ENCODE results near the gene CTPS1. TPM values are rescaled to one million over a fixed set of nuclear protein-coding genes. Genes with fewer than 3 reads are reported as not detected.
A peak's percentile ranks its signal among the peaks of the same experiment; 100 is the strongest.

CTPS1 gene
- total RNA-seq, 1 donor from 2014 or later = 23.5 TPM

GRCh38 chr1:40958210-40958609, 21.3 kb upstream of the CTPS1 start:
- intact Hi-C loops (cut with DNase I) = no loop called here
- DNase-seq (ENCODE audit: low spot score) (no peak), ATAC-seq (no peak)

- ATAC-seq (no peak), DNase-seq (ENCODE audit: low spot score) (no peak)
- intact Hi-C loops (cut with DNase I) = no loop called here
Measured at GRCh38 chr1:40965531-40965930, 14.0 kb upstream of the CTPS1 start.

GRCh38 chr1:40966417-40966816, 13.1 kb upstream of the CTPS1 start:
- no peak for DNase-seq (ENCODE audit: low spot score)

GRCh38 chr1:40969445-40969844, 10.1 kb upstream of the CTPS1 start:
- no peak for DNase-seq (ENCODE audit: low spot score)
- intact Hi-C loops (cut with DNase I) = no loop called here
- no peak for ATAC-seq

More at GRCh38 chr1:40966417-40966816, 13.1 kb upstream of the CTPS1 start:
- ATAC-seq = no peak
- intact Hi-C loops (cut with DNase I) = no loop called here

- intact Hi-C loops (cut with DNase I) = no loop called here
- ATAC-seq (no peak), DNase-seq (ENCODE audit: low spot score) (no peak)
Measured at GRCh38 chr1:40971966-40972365, 7.5 kb upstream of the CTPS1 start.

- intact Hi-C loops (cut with DNase I) = no loop called here
- no peak for DNase-seq (ENCODE audit: low spot score)
- no peak for ATAC-seq
Measured at GRCh38 chr1:40973912-40974311, 5.6 kb upstream of the CTPS1 start.

GRCh38 chr1:40974945-40975344, 4.6 kb upstream of the CTPS1 start:
- ATAC-seq (no peak), DNase-seq (ENCODE audit: low spot score) (no peak)
- intact Hi-C loops (cut with DNase I) = no loop called here

- DNase-seq (ENCODE audit: low spot score) = no peak
- no peak for ATAC-seq
Measured at GRCh38 chr1:40976952-40977690, 2.4 kb upstream of the CTPS1 start.

GRCh38 chr1:40977716-40978115, 1.8 kb upstream of the CTPS1 start:
- ATAC-seq = no peak

More at GRCh38 chr1:40976952-40977690, 2.4 kb upstream of the CTPS1 start:
- intact Hi-C loops (cut with DNase I) = no loop called here

GRCh38 chr1:40978886-40979240, 633 bp upstream of the CTPS1 start:
- no peak for DNase-seq (ENCODE audit: low spot score)
- intact Hi-C loops (cut with DNase I) = no loop called here
- no peak for ATAC-seq

More at GRCh38 chr1:40977716-40978115, 1.8 kb upstream of the CTPS1 start:
- DNase-seq (ENCODE audit: low spot score) = no peak
- intact Hi-C loops (cut with DNase I) = no loop called here

- no peak for ATAC-seq
- intact Hi-C loops (cut with DNase I) = no loop called here
- DNase-seq (ENCODE audit: low spot score) = no peak
Measured at GRCh38 chr1:40980068-40980452, 564 bp downstream of the CTPS1 start.

- DNase-seq (ENCODE audit: low spot score) = peak; percentile 64
- no peak for ATAC-seq
- intact Hi-C loops (cut with DNase I) = no loop called here
Measured at GRCh38 chr1:40980453-40981121, 1.1 kb downstream of the CTPS1 start.

- ATAC-seq (no peak), DNase-seq (ENCODE audit: low spot score) (no peak)
- intact Hi-C loops (cut with DNase I) = no loop called here
Measured at GRCh38 chr1:40981691-40982448, 2.4 kb downstream of the CTPS1 start.

- intact Hi-C loops (cut with DNase I) = no loop called here
- no peak for DNase-seq (ENCODE audit: low spot score)
- no peak for ATAC-seq
Measured at GRCh38 chr1:40982721-40983120, 3.2 kb downstream of the CTPS1 start.

GRCh38 chr1:40983286-40983685, 3.8 kb downstream of the CTPS1 start:
- no peak for ATAC-seq
- intact Hi-C loops (cut with DNase I) = no loop called here

GRCh38 chr1:40984066-40984465, 4.6 kb downstream of the CTPS1 start:
- DNase-seq (ENCODE audit: low spot score) (no peak), ATAC-seq (no peak)
- intact Hi-C loops (cut with DNase I) = no loop called here

More at GRCh38 chr1:40983286-40983685, 3.8 kb downstream of the CTPS1 start:
- no peak for DNase-seq (ENCODE audit: low spot score)

- DNase-seq (ENCODE audit: low spot score) (no peak), ATAC-seq (no peak)
- intact Hi-C loops (cut with DNase I) = no loop called here
Measured at GRCh38 chr1:40984531-40984930, 5.0 kb downstream of the CTPS1 start.

- no peak for ATAC-seq
- intact Hi-C loops (cut with DNase I) = no loop called here
- no peak for DNase-seq (ENCODE audit: low spot score)
Measured at GRCh38 chr1:40985161-40985560, 5.7 kb downstream of the CTPS1 start.

- ATAC-seq = no peak
- intact Hi-C loops (cut with DNase I) = no loop called here
- DNase-seq (ENCODE audit: low spot score) = no peak
Measured at GRCh38 chr1:40985875-40986274, 6.4 kb downstream of the CTPS1 start.

GRCh38 chr1:40986328-40986783, 6.9 kb downstream of the CTPS1 start:
- DNase-seq (ENCODE audit: low spot score) = no peak
- intact Hi-C loops (cut with DNase I) = no loop called here
- ATAC-seq = no peak
